Stomach (tissue), 9 donors: ENCODE data around the gene IKBIP. TPM values are rescaled to one million over a fixed set of nuclear protein-coding genes. Genes with fewer than 3 reads are reported as not detected.

Experiments
- DNase-seq, 2 donors: peaks; one replicate each; pipeline versions ENCODE4 v3.0.0 to v3.0.0-alpha.2; 2013 to 2019
- H3K27ac ChIP-seq, 5 donors: fragments of 200-600 bp in 4 of 5; sonication (generic) in 4 of 5; one replicate each; pipeline ENCODE4 v1.5.1; 2013 to 2019; ENCODE audit warnings: mild to moderate bottlenecking in 1 of 5, moderate library complexity in 1 of 5
- H3K27me3 ChIP-seq, 3 donors: fragments of 200-600 bp; sonication (generic); one replicate each; pipeline ENCODE4 v1.5.1; 2017 to 2019; ENCODE audit warnings: mixed run types in 1 of 3
- H3K36me3 ChIP-seq, 4 donors: fragments of 200-600 bp; sonication (generic); 1 replicate in 3 of 4; 2 replicates in 1 of 4; pipeline ENCODE4 v1.5.1; 2016 to 2019
- H3K4me1 ChIP-seq, 4 donors: fragments of 200-600 bp; sonication (generic); one replicate each; pipeline ENCODE4 v1.5.1; 2016 to 2019
- H3K4me3 ChIP-seq, 4 donors: fragments of 200-600 bp; sonication (generic) in 3 of 4; one replicate each; pipeline ENCODE4 v1.5.1; 2016 to 2019; ENCODE audit warnings: mild to moderate bottlenecking in 1 of 4
- H3K9me3 ChIP-seq, 4 donors: fragments of 200-600 bp; sonication (generic); one replicate each; pipeline ENCODE4 v1.5.1; 2016 to 2019
- CTCF ChIP-seq, 7 experiments: fragments of 450-650 bp in 4 of 7; fragments of 200-600 bp in 3 of 7; sonication (generic) in 3 of 7; IDR thresholded peaks; one replicate each; pipeline ENCODE4 v1.5.1; 2016 to 2019; ENCODE audit warnings: antibody characterized with exemption in 7 of 7, control low read depth in 2 of 7, mild to moderate bottlenecking in 1 of 7
- EP300 ChIP-seq: sonication (generic); formaldehyde crosslinking; IDR thresholded peaks from one replicate; pipeline ENCODE4 v1.6.1; 2017; ENCODE audit warnings: antibody characterized with exemption
- POLR2A ChIP-seq, 4 donors: fragments of 450-650 bp; IDR thresholded peaks; one replicate each; pipeline ENCODE4 v1.6.1; 2016; ENCODE audit warnings: antibody characterized with exemption in 4 of 4, control low read depth in 2 of 4, mild to moderate bottlenecking in 1 of 4, moderate library complexity in 1 of 4
- POLR2AphosphoS5 ChIP-seq, 3 donors: sonication (generic); formaldehyde crosslinking; IDR thresholded peaks; one replicate each; pipeline ENCODE4 v1.6.1; 2016; ENCODE audit warnings: antibody characterized with exemption in 3 of 3
- WGBS, 5 donors: extraction: QIAGEN DNeasy Blood & Tissue Kit in 3 of 5; methylation state at CpG; one replicate each; pipeline versions ENCODE4 v1.1.5 to v1.1.7; 2013 to 2018; 5-methylcytosine and 5-hydroxymethylcytosine counted together
- intact Hi-C: fragments of 100-400 bp; cut with DNase I; formaldehyde crosslinking; loops from one replicate; pipeline ENCODE4 v1.15.1; 2023; ENCODE audit warnings: low total_unique reads
- polyA plus RNA-seq, 3 donors: library from polyadenylated mRNA; stranded (reverse); fragments of 200-250 nt; gene quantifications; one replicate each; pipeline ENCODE4 v1.2.3, GENCODE V29; 2013
- total RNA-seq, 5 donors: library from RNA; depleted of rRNA; stranded (reverse); fragments of >200 nt; gene quantifications; one replicate each; pipeline versions ENCODE4 v1.1.0 to v1.2.3, GENCODE V29; 2014 to 2016
- donor health status: healthy with polysubstance abuse.
- donor health status: Bipolar disorder and iron deficiency.
- donor health status: healthy.

IKBIP gene
- total and polyA plus RNA-seq, 8 donors, result under 0.01 to 14.5 (median 5.4) TPM

- H3K27ac ChIP-seq, result no peak overlapping the region
- H3K4me1 ChIP-seq, result peaks cover 0 to 8% (median 4%) of the 10 kb centered on the region in 4 donors
- H3K9me3 ChIP-seq, result no peaks in the 10 kb centered on the region
- no peak overlapping the region for H3K4me3 ChIP-seq
- TF ChIP-seq CTCF (IDR thresholded peaks at IDR 0.05), result no peak
- no peak for TF ChIP-seq EP300
- no peak for TF ChIP-seq POLR2A (IDR thresholded peaks at IDR 0.05)
- TF ChIP-seq POLR2AphosphoS5 (IDR thresholded peaks at IDR 0.05), result no peak
- intact Hi-C loops, result no loop called here
- no peaks in the 10 kb centered on the region for H3K27me3 ChIP-seq
- H3K36me3 ChIP-seq, result peaks cover 23 to 81% (median 70%) of the 10 kb centered on the region in 4 donors
- DNase-seq, result no peak
These were observed 30.3 kb upstream of the IKBIP start for GRCh38 chr12:98674841-98675240.

- DNase-seq, result peak in 1 of 2 donors; percentile 72
- Histone ChIP-seq H3K36me3 (peaks cover 15 to 74% (median 66%) of the 10 kb centered on the region in 4 donors), H3K4me3 (no peak overlapping the region), H3K27me3 (no peaks in the 10 kb centered on the region), H3K4me1 (peaks cover 0 to 8% (median 4%) of the 10 kb centered on the region in 4 donors), H3K9me3 (no peaks in the 10 kb centered on the region), H3K27ac (no peak overlapping the region)
- TF ChIP-seq POLR2A (IDR thresholded peaks at IDR 0.05) (no peak), EP300 (no peak), POLR2AphosphoS5 (IDR thresholded peaks at IDR 0.05) (no peak), CTCF (IDR thresholded peaks at IDR 0.05) (no peak)
- intact Hi-C loops, result no loop called here
- 33 to 55% (median 41%) methylated on average over 7 of the region's 7 CpGs for WGBS, 5 donors
These were observed 26.9 kb upstream of the IKBIP start for GRCh38 chr12:98671459-98671858.

- peaks cover 17 to 79% (median 73%) of the 10 kb centered on the region in 4 donors for H3K36me3 ChIP-seq
- H3K4me1 ChIP-seq, result peaks cover 0 to 8% (median 4%) of the 10 kb centered on the region in 4 donors
- 80 to 97% (median 90%) methylated on average over 3 of the region's 3 CpGs for WGBS, 5 donors
- intact Hi-C loops, result no loop called here
- no peak for DNase-seq
- H3K9me3 ChIP-seq, result no peaks in the 10 kb centered on the region
- H3K4me3 ChIP-seq, result no peak overlapping the region
- H3K27me3 ChIP-seq, result no peaks in the 10 kb centered on the region
- no peak for TF ChIP-seq POLR2AphosphoS5 (IDR thresholded peaks at IDR 0.05)
- no peak for TF ChIP-seq EP300
- no peak for TF ChIP-seq POLR2A (IDR thresholded peaks at IDR 0.05)
- TF ChIP-seq CTCF (IDR thresholded peaks at IDR 0.05), result no peak
- no peak overlapping the region for H3K27ac ChIP-seq
These were observed 25.2 kb upstream of the IKBIP start for GRCh38 chr12:98669751-98670150.

GRCh38 chr12:98660521-98660920, 15.9 kb upstream of the IKBIP start:
- H3K9me3 ChIP-seq, result no peaks in the 10 kb centered on the region
- DNase-seq, result no peak
- H3K36me3 ChIP-seq, result peaks cover 8 to 90% (median 89%) of the 10 kb centered on the region in 4 donors
- intact Hi-C loops, result no loop called here
- H3K4me1 ChIP-seq, result no peaks in the 10 kb centered on the region
- TF ChIP-seq POLR2A (IDR thresholded peaks at IDR 0.05) (no peak), POLR2AphosphoS5 (IDR thresholded peaks at IDR 0.05) (no peak), CTCF (IDR thresholded peaks at IDR 0.05) (no peak), EP300 (no peak)
- H3K27ac ChIP-seq, result no peak overlapping the region
- no peak overlapping the region for H3K4me3 ChIP-seq
- no peaks in the 10 kb centered on the region for H3K27me3 ChIP-seq
